NCI-H1105 treated with DMSO at 0.1 percent for 48 hours (cell line): Measurements from ENCODE around the gene FEZ2.

ENCODE experiments used
- DNase-seq: peaks from one replicate; lab custom pipeline; 2025; lab: John Stamatoyannopoulos, UW

Gene FEZ2

DNA sequence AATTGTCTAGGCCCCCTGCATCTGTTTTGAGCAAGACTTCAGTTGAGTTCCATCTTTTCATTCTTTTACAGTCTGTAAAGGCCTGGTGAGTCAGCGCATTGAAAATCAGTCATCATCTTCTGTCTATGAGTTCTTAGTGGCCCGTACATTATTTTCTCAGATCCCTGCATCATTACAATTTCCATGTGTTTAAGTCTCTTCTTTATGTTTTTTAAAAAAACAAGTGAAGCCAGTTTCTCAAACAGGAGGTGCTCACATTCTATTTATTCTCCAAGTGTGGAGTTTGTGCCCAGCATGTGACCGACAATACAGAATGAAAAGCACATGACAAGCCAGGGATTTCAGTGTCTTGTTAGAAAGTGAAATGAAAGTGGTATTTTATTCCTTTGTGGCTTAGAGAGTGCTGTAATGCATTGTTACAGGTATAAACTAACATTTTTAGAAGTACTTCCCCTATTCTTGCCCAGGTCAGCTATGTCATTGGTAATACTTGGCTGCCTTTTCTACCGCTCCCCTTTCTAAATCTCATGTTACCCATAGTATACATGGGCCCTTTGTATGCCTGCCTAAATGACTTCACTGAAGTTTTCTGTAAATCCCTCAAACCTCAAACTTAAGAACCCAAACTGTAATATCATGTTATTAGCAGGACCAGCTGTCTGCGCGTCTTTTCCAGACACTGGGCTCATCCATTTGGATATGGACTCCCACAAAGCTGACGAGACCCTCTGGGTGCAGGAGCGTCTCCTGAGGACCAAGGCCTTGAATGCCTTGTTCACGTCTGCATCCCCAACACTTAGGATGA is 67.6 kb downstream of the FEZ2 start:
- DNase-seq: no peak

DNA sequence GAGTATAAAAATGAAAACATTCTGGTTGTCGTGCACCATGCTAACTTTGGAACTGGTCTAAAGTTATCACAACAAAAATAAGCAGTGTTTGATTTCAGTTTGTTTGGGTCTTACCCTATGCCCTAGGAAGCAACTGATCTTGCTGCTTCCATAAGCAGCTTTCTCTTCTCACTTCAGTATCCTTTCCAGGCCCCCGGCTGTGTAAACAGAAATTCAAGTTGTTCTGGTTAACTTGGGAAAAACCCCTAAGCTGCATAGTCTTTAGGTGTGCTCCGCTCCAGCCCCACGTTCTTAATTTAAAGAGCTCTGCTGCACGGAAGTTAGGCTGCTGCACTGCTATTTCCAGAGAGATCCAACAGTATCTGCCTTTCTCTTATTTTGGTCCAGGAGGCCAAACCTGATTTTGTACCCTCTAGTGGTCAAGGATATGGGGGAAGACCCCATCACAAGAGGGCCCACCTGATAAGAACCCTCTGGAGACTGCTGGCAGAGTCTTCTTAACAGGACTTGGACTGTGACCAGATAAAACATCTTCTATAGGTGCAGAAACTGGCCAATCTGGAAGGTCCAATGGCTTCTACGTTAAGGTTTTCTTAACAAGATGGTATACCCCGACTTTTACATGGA is 69.1 kb downstream of the FEZ2 start:
- no peak for DNase-seq

DNA sequence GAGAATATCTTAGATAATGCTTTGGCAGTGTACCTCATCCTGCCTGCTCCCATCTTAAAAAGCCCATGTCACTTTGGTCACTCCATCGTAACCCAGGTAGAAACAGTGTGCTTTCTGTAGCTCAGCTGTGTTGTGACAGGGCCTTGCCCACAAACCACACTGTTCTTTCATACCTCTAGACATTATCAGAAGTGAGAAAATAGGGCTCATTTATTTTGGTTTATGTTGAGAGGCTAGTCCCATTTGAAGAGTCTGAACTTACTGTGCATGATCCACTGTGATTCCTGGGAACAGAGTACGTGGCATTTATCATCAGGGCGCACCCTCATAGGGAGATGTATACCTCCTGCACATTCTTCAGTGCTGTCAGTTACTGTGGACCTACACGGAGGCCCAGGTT is 69.7 kb downstream of the FEZ2 start:
- no peak for DNase-seq

DNA sequence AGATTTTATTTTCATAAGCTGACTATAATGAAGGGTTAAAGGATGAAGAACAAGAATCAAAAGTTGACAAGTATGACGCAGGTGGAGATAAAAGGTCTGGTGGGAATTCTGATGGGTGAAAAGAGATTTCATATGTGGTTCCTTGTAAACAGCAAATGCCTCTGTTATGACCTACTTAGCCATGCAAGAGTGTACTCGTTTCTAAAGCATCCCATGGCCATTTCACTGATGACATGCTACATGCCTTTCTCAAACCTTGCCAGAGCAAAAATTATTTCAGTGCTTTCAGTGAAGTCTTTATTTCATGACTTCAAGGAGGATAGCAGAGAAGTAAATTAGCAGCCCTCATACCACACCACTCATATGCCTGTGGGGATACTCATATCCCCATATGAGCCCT is 71.7 kb downstream of the FEZ2 start:
- no peak for DNase-seq

DNA sequence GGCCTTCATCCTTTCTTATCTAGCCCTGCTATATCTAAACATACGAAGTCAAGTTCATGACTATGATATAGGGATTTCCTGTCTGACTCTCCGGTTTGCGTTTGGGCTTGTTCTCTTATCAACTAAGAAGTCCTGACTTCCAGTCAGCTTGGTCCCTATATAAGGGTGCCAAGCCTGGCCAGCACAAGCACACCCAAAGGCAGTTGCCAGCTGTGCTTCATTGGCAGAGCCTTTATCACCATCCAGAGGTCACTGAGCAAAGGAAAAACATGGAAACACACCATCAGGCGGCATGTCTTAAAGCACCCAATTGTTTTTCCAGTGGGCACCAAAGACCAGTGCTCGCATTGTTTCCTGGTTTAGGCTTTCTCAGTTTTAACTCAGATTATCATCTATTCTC is 72.7 kb downstream of the FEZ2 start:
- no peak for DNase-seq

DNA sequence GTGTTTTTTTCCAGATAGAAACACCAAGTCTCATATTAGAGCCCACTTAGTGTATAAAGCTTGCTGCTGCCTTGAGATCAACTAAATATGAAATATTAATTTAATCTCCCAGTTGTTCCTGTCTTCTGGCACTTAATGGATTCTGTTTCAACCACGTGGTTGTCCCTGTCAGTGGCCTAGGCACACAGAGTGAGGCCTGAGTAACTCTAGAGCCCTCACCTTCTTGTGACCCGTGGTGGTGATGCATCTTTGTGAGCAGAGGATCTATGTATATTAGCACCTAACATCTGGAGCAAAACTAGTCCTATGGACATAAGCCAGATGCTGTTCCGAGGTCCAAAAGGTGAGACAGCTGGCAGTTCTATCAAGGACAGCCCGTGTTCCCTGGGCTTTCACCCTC is 74.8 kb downstream of the FEZ2 start:
- no peak for DNase-seq

DNA sequence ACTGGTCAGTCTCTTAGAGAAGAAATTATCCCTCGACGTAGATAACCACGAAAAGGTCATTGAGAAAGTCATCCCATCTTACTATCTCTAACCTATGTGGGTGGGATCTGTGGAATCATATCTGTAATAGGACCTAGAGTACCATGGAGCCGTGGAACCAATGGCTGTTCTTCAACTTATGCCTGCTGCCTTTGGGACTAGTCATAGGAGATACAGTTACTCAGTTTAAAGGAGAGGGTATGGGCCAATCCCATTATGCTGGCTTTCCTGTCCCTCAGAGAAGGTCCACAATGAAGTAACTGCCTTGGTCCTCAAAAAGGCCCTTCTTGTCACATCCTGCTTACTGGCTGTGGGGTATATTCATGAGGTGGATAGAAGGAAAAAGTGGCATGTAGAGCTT is 77.5 kb downstream of the FEZ2 start:
- no peak for DNase-seq

DNA sequence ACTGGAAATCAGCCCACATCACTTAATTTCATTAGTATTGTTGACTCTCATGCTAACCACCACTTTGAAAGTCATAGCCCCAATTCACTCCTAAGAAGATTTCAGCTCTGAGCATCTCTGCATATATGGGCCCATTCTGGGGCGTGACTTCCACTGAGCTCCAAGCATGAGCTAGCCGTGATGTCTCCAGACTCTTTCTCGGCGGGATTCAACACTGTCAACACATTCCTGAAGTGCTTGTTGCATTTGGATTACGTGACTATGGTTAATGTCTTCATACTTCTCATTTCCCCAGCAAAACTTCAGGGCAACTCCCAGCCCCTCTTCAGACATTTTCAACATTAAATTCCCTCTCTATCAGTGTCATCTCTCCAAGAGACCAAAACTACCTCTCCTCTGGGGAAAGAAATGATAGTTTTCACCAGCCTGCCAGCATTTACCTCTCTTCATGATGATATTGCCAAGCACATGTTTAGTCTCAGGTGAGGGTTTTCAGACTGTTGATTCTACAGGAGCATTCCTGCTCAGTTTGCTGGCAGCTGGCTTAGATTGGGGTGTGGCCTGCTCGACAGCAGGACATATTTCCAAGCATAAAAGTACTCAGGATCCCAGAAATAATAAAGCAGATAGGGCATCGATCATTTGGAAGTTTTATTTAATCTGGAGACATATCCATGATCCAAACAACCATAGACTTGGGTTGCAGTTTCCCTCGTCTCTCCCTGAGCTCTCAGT is 81.7 kb downstream of the FEZ2 start:
- DNase-seq: no peak

DNA sequence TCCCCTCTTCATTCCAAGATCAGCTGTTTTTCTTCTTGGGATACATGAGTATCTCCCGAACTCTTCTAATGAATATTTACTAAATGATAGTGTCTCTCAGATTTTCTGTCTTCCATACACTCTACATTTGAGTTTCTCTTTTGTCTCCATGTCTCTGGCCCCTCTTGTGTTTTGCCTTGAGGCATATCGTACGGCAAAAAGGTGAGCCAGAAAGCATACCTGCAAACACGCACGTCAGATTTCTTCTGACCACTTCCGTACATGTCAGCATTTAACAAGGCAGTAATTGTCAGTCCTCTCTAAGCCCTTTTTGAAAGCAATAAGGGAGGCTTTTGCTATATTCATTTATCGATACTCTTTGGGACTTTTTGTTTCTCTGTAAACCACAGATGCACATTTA is 82.4 kb downstream of the FEZ2 start:
- DNase-seq: no peak

DNA sequence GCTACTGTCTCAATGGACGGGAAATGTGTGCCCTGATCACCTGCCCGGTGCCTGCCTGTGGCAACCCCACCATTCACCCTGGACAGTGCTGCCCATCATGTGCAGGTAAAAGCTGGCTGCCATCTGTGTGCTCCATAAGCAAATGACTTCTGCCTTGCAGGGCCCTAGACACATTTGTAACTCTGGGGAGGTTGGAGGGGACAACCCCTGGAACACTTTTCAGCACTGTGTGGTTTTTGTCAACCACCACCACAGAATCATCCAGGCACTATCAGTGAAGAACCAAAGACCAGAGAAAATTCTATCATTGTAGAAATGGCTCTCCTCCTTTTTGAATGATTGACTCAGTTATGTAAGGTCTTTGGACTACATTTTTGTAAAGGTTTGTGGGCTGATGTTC is 84.3 kb downstream of the FEZ2 start:
- no peak for DNase-seq

DNA sequence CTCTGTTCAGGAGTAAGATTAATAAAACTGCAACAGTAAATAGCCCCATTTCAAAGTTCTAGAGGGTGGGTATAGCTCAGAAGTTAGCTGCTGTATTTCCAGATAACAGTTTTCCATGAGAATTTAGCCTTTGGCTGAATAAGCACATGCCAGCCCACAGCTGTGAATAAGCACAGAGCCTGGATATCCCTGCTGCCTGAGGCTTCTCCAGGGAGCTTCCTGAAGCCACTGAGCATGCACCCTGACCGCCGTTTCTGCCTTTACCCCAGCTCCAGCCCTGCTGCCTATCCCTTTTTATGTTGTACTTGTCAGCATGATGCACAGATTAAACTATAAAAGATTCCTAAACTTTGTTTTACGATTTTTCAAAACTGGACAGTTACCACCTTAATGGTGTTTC is 85.3 kb downstream of the FEZ2 start:
- DNase-seq: no peak

DNA sequence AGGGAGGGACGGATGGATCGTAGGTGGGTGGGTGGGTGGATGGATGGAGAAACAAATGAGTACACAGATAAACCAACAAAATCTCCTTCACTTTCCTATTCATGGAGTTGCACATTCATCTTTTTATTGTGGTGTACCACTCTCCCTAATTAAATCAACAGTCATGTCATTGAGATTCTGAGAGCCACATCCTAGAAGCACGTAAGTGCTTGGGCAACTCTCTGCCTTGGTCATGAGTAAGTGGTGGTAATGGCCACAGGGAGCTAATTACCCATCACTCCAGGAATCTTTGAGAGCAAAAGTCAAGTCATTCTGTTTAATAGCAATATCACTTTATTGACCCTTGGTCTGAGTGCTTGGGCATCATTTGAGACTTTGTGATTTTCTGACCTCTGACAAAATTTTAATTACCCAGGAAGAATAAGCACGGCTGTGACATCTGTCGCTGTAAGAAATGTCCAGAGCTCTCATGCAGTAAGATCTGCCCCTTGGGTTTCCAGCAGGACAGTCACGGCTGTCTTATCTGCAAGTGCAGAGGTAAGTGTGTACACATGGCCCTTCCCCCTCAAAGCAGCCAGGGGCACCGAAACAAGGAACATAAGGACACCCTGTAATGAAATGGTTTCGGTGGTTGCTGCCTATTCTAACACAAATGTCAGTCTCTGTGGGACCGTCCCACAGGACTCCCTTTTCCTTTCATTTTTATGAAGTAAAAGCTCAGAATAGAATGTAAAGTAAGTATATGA is 85.9 kb downstream of the FEZ2 start:
- DNase-seq: no peak

DNA sequence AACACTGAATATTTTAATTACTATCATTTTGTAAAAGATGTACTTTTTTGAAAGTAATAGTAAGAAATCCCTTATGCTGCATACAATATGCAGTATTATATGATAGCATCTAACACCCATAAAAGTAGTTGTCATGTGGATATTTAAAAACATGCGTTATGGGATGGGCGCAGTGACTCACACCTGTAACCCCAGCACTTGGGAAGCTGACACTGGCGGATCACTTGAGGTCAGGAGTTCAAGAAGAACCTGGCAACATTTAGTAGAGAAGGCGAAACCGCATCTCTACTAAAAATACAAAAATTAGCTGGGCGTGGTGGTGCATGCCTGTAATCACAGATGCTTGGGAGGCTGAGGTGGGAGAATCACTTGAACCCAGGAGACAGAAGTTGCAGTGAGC is 88.9 kb downstream of the FEZ2 start:
- DNase-seq: no peak

DNA sequence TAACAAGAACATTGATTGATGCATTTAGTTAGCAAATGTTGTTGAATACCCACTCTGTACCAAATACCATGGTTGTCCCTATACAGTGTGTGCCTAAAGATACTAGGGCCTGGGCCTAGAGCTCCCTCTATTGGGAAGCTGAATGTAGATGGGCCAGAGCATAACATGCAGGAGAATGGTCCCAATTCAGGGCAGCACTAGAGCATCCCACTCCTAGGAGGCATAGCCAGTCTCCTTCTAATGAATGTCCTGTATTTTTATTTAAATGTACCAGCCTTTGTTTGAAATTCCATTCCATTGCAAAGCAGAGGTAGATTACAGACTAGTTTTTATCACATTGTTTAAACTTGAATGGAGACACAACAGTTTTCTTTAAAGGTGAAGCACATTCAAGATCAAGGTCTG is 90.6 kb downstream of the FEZ2 start:
- DNase-seq: peak; percentile 13
